ENCODE results near the gene ARFGEF3.

DNA sequence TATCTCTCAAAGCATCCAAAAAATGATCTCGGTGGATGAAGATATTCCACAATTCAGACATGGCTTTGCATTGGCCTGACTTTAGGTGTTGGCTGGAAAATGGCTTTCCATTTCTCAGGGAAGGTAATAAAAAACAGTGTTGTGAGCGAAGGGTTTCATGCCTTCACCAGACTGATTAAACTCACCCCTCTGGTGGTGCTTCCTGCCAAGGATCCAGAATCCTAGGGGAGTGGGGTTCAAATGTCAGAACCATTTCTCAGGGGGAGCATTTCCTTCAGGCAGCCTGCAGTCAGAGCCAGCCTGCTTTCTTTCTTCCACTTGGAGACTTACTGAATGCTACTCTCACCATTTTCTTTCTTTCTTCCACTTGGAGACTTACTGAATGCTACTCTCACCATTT is 170.2 kb downstream of the ARFGEF3 start:
- no peak for TF ChIP-seq RCOR1 (conservative IDR thresholded peaks at IDR 0.05; ENCODE audit: low read depth, low read length)
- TF ChIP-seq ZNF274 (IDR thresholded peaks at IDR 0.05; ENCODE audit: insufficient read depth, insufficient read length): no peak
- TF ChIP-seq POLR2AphosphoS5 (IDR thresholded peaks at IDR 0.05; ENCODE audit: low read length): no peak
- no peak for TF ChIP-seq JUND (IDR thresholded peaks at IDR 0.05; ENCODE audit: low read depth, low read length)
- TF ChIP-seq SP1 (IDR thresholded peaks at IDR 0.05; ENCODE audit: low read depth, low read length): no peak
- TF ChIP-seq GATAD2B (conservative IDR thresholded peaks at IDR 0.05; ENCODE audit: low read depth): no peak
- TF ChIP-seq MYC (IDR thresholded peaks at IDR 0.05; ENCODE audit: insufficient read depth, insufficient read length, insufficient replicate concordance, low read length, severe bottlenecking): no peak
- no peak for TF ChIP-seq HDGF (IDR thresholded peaks at IDR 0.05)
- no peak for TF ChIP-seq CREB1 (IDR thresholded peaks at IDR 0.05; ENCODE audit: low read depth)
- TF ChIP-seq BCL11A (IDR thresholded peaks at IDR 0.05; ENCODE audit: low read depth, low read length): no peak
- TF ChIP-seq KDM1A (IDR thresholded peaks at IDR 0.05; ENCODE audit: borderline replicate concordance): no peak
- no peak for TF ChIP-seq POLR2A (IDR thresholded peaks at IDR 0.05; ENCODE audit: low read depth, low read length)
- no peak for TF ChIP-seq EP300 (IDR thresholded peaks at IDR 0.05; ENCODE audit: borderline replicate concordance in 1 of 2, control insufficient read depth in 1 of 2, low read depth in 2 of 2, low read length in 2 of 2)
- TF ChIP-seq POU2F2 (IDR thresholded peaks at IDR 0.05; ENCODE audit: borderline replicate concordance, low read depth, low read length): no peak

Data from GM12878 (cell line).